GM18870 (cell line): ENCODE measurements around the gene S100A7.
"Not testable (repeated sequence)": the region's sequence is repeated elsewhere in the genome, so short reads cannot be mapped to it uniquely, and the experiment has no call there.

Experiments used
- ATAC-seq: cut with Tn5 transposase; IDR thresholded peaks from one replicate; pipeline ENCODE4 v1.9.1; 2021; ENCODE audit warnings: moderate library complexity; ENCODE audit not compliant: unreplicated experiment

The S100A7 gene

GRCh38 chr1:153431928-153432327 lies 28.5 kb downstream of the S100A7 start:
- no peak for ATAC-seq

GRCh38 chr1:153431427-153431826 lies 29.0 kb downstream of the S100A7 start:
- ATAC-seq = no peak

GRCh38 chr1:153431002-153431401 lies 29.4 kb downstream of the S100A7 start:
- ATAC-seq = no peak

GRCh38 chr1:153430561-153430960 lies 29.9 kb downstream of the S100A7 start:
- no peak for ATAC-seq

GRCh38 chr1:153430166-153430553 lies 30.3 kb downstream of the S100A7 start:
- no peak for ATAC-seq

GRCh38 chr1:153429266-153430165 lies 30.9 kb downstream of the S100A7 start:
- no peak for ATAC-seq

GRCh38 chr1:153428791-153429190 lies 31.7 kb downstream of the S100A7 start:
- ATAC-seq = no peak

- ATAC-seq = no peak
Measured at GRCh38 chr1:153428073-153428638, 32.3 kb downstream of the S100A7 start.

GRCh38 chr1:153426809-153427208 lies 33.6 kb downstream of the S100A7 start:
- no peak for ATAC-seq

- no peak for ATAC-seq
Measured at GRCh38 chr1:153422450-153423068, 37.9 kb downstream of the S100A7 start.

GRCh38 chr1:153420306-153420705 lies 40.1 kb downstream of the S100A7 start:
- no peak for ATAC-seq

GRCh38 chr1:153419436-153419793 lies 41.0 kb downstream of the S100A7 start:
- not testable (repeated sequence) for ATAC-seq

GRCh38 chr1:153418758-153419435 lies 41.6 kb downstream of the S100A7 start:
- ATAC-seq = not testable (repeated sequence)

- no peak for ATAC-seq
Measured at GRCh38 chr1:153417136-153417888, 43.1 kb downstream of the S100A7 start.

- no peak for ATAC-seq
Measured at GRCh38 chr1:153415850-153416570, 44.4 kb downstream of the S100A7 start, which contains the start of gene S100A7A. TSS of gene S100A7A (plus strand) at chr1:153416520. CDS start at chr1:153418083, 1,563 bp downstream.

- not testable (repeated sequence) for ATAC-seq
Measured at GRCh38 chr1:153413961-153414360, 46.5 kb downstream of the S100A7 start.
